Measurements from ENCODE around the gene SORCS2. TPM values are rescaled to one million over a fixed set of nuclear protein-coding genes. Genes with fewer than 3 reads are reported as not detected.

SORCS2 gene
- total RNA-seq, 4 donors from 2014 or later, result 1.1 to 2.5 (median 2.0) TPM

- H3K27me3 ChIP-seq, result no peaks in the 10 kb centered on the region
- no peaks in the 10 kb centered on the region for H3K9me3 ChIP-seq
- no peaks in the 10 kb centered on the region for H3K4me1 ChIP-seq
- TF ChIP-seq POLR2A (IDR thresholded peaks at IDR 0.05) (no peak), CTCF (IDR thresholded peaks at IDR 0.05) (no peak)
- no peaks in the 10 kb centered on the region for H3K36me3 ChIP-seq
- 72 to 77% methylated on average over 5 of the region's 7 CpGs for WGBS, 2 donors
- H3K27ac ChIP-seq, result no peak overlapping the region
- intact Hi-C loops (cut with DNase I), result no loop called here
- H3K4me3 ChIP-seq, result no peak overlapping the region
- DNase-seq, result no peak
These were observed 415.7 kb downstream of the SORCS2 start for GRCh38 chr4:7608046-7608445.

GRCh38 chr4:7609316-7609715 lies 417.0 kb downstream of the SORCS2 start:
- intact Hi-C loops (cut with DNase I), result no loop called here
- no peak for TF ChIP-seq CTCF (IDR thresholded peaks at IDR 0.05)
- TF ChIP-seq POLR2A (IDR thresholded peaks at IDR 0.05), result no peak
- no peaks in the 10 kb centered on the region for H3K36me3 ChIP-seq
- H3K27ac ChIP-seq, result no peak overlapping the region
- no peak overlapping the region for H3K4me3 ChIP-seq
- no peaks in the 10 kb centered on the region for H3K27me3 ChIP-seq
- no peak for DNase-seq
- H3K4me1 ChIP-seq, result no peaks in the 10 kb centered on the region
- WGBS, 2 donors, result 78 to 84% methylated on average over 9 of the region's 10 CpGs
- no peaks in the 10 kb centered on the region for H3K9me3 ChIP-seq

- no peaks in the 10 kb centered on the region for H3K9me3 ChIP-seq
- H3K4me3 ChIP-seq, result no peak overlapping the region
- H3K27ac ChIP-seq, result no peak overlapping the region
- H3K36me3 ChIP-seq, result no peaks in the 10 kb centered on the region
- TF ChIP-seq POLR2A (IDR thresholded peaks at IDR 0.05) (no peak), CTCF (IDR thresholded peaks at IDR 0.05) (no peak)
- H3K27me3 ChIP-seq, result no peaks in the 10 kb centered on the region
- H3K4me1 ChIP-seq, result no peaks in the 10 kb centered on the region
- no peak for DNase-seq
- WGBS, 2 donors, result 73 to 84% methylated on average over 9 to 10 of the region's 17 CpGs
- intact Hi-C loops (cut with DNase I), result no loop called here
These were observed 417.8 kb downstream of the SORCS2 start for GRCh38 chr4:7610022-7610670.

- WGBS, 2 donors, result 69 to 100% methylated on average over 2 of the region's 8 CpGs
- no peaks in the 10 kb centered on the region for H3K27me3 ChIP-seq
- no peak for DNase-seq
- TF ChIP-seq CTCF (IDR thresholded peaks at IDR 0.05), result no peak
- TF ChIP-seq POLR2A (IDR thresholded peaks at IDR 0.05), result no peak
- intact Hi-C loops (cut with DNase I), result no loop called here
- H3K9me3 ChIP-seq, result no peaks in the 10 kb centered on the region
- no peaks in the 10 kb centered on the region for H3K36me3 ChIP-seq
- no peaks in the 10 kb centered on the region for H3K4me1 ChIP-seq
- H3K27ac ChIP-seq, result no peak overlapping the region
- H3K4me3 ChIP-seq, result no peak overlapping the region
These were observed 418.5 kb downstream of the SORCS2 start for GRCh38 chr4:7610841-7611240.

GRCh38 chr4:7612311-7612897 lies 420.1 kb downstream of the SORCS2 start:
- no peaks in the 10 kb centered on the region for H3K4me1 ChIP-seq
- 75 to 89% methylated on average over 2 to 10 of the region's 16 CpGs for WGBS, 2 donors
- intact Hi-C loops (cut with DNase I), result no loop called here
- no peak overlapping the region for H3K27ac ChIP-seq
- H3K9me3 ChIP-seq, result no peaks in the 10 kb centered on the region
- DNase-seq, result no peak
- TF ChIP-seq POLR2A (IDR thresholded peaks at IDR 0.05), result no peak
- no peak for TF ChIP-seq CTCF (IDR thresholded peaks at IDR 0.05)
- H3K27me3 ChIP-seq, result no peaks in the 10 kb centered on the region
- H3K4me3 ChIP-seq, result no peak overlapping the region
- H3K36me3 ChIP-seq, result no peaks in the 10 kb centered on the region

Data from esophagus squamous epithelium (tissue), 5 donors.